ENCODE results near the gene CNR1.

DNA sequence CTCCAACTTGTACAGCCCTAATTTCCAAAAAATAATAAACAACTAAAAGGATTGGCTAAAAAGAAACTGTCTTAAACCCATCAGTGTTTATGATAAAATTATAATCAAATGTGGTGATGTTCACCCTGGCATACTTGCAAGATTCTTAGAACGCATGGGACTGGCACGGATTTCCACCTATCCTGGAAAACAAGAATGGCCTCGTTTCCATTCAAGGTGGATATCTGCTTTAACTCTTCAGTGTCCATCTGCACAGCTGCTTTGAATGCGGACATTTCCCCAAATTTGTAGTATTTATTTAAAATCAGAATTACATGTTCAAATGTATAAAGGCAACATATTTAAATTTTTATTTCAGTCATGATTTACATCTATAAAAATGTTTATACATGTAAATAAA, 4.2 kb downstream of the CNR1 start:
- TF ChIP-seq POLR2AphosphoS5 (IDR thresholded peaks at IDR 0.05; ENCODE audit: borderline replicate concordance, low read depth, low read length): no peak
- no peak for TF ChIP-seq EZH2 (IDR thresholded peaks at IDR 0.05)
- TF ChIP-seq FOXP2 (optimal IDR thresholded peaks at IDR 0.05; ENCODE audit: control extremely low read depth, extremely low read length, insufficient read depth): no peak
